SK-N-DZ (cell line): Measurements from ENCODE around the gene MYO3A.

Source experiments
- DNase-seq: peaks from one replicate; pipeline ENCODE4 v3.0.0-alpha.2; 2015; ENCODE audit warnings: low spot score

The MYO3A gene

DNA sequence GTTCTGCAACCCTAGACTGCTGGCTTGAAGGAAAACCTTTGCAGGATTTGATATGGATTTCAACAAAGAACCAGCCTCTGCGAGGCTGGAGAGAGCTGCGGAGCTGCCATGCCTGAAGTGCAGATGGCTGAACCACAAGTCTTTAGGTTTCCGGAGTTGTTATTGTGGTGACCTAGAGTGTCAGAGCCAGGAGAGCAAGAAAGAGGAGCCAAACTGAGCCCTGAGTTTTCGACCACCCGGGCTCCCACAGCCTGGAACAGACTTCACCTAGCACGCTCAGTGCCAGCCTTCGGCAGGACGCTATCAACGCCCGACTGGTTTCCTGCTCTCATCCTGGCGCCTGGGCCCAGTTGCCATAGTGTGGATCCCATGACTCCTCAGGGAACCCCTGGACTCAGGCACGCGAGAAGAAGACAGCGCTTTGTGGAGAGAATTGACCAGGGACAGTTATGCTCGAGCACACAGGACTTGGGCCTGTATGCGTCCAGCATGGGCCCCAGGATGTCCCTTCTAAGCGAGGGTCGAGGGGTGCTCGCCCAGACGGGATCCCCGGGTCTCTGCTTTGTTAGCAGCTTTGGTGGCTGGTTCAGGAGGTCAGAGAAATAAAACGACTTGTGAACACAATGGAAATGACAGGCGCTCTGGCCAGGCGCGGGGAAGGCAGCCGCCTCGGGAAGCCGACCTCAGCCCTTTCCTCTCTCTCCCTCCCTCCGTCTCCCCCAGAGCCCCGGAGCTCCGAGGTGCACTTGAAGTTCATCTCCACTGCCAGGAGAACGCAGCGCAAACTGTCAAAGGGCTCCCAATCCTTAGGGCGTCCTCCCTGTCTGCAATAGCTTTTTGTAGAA is 280.7 kb downstream of the MYO3A start:
- no peak for DNase-seq

DNA sequence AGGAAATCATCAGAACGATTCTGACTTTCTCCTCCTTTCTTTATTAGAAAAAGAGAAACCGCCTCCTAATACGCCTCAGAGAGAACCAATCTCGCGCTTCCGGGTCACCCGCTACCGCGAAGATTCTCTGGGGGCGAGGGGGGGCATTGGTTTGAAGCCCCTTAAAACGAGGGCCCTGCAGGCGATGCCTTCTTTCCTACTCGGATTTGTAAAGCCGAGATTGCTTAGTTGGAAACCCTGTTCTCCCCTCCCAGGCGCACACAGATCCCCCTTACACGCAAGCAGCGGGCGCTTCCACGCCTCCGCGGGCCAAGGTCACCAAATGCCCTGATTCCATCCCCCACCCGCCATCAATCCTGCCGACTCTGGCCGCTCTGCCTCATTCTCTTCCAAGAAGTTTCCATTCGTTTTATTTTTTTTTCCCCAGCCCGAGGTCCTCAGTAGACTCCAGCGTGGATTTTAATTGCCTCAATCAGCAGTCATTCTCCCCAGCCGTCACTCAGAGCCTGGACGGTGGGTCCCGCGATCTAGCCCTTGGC is 281.4 kb downstream of the MYO3A start:
- DNase-seq: no peak

DNA sequence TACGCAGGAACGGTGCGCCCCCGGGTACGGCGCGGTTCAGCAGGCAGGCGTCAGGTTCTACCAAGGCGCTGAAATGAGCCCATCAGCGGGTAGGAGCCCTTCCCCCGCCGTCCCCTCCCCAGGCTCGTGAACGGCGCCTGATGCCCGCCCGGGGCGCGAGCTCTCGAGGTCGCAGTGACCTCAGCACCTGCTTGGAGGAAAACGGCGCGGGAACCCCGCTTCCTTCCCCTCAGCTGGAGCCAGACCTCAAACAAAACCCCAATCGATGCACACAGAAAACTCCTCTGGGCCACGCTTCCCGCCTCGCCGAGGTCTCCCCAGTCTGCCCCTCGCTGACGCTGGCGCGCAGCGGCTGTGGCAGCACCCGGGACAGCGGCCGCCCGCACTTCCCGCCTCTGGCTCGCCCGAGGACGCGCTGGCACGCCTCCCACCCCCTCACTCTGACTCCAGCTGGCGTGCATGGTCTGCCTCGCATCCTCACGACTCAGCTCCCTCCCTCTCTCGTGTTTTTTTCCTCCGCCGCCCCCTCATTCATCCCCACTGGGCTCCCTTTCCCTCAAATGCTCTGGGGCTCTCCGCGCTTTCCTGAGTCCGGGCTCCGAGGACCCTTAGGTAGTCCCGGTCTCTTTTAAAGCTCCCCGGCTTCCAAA is 282.0 kb downstream of the MYO3A start:
- DNase-seq: no peak

- no peak for DNase-seq
These were observed 282.8 kb downstream of the MYO3A start, which contains the start of gene GAD2 for GRCh38 chr10:26216585-26217395. Gene GAD2, plus strand, starts transcription at chr10:26216774. Its CDS starts 36 bp downstream, at chr10:26216810.

GRCh38 chr10:26217396-26218086 is 283.5 kb downstream of the MYO3A start:
- DNase-seq: no peak

- no peak for DNase-seq
These were observed 285.6 kb downstream of the MYO3A start for GRCh38 chr10:26219676-26220075.

DNA sequence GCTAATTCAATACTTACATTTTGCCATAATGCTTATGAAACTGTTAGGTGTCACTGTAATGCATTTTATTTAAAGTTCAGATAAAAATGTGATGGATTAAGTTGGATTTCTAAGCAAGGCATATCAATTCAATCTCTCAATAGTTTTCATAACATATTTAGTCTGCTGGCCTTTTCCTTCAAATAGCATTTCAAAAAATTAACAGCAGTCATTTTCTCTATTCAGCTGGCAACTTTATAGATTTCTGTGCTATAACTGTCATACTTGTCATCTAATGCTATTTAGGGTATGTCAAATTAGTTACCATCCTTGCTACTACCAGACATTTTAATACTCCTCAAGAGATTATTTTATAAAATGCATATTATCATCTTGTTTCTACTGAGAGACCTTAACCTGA is 286.9 kb downstream of the MYO3A start:
- DNase-seq: no peak

- DNase-seq: no peak
These were observed 287.5 kb downstream of the MYO3A start for GRCh38 chr10:26221541-26221940.

- DNase-seq: no peak
These were observed 288.5 kb downstream of the MYO3A start for GRCh38 chr10:26222563-26222962.

DNA sequence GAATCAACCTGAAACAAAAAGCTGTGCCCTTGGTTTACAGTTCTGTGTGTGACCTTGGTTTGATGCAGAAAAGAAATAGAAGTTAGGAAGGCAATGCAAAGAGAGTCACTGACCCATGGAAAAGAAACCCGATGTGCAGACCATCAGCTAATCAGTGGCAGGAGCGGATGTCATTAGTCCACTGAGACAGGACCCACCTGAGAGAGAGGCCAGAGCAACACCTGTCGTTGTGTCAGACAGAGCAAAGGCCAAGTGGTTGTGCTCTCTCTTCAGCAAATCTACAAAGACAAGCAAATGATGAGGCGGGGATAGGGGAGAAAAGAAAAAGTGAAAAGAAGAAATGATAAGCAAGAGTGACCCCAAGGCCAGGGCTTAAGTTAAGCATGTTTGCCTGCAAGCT is 291.3 kb downstream of the MYO3A start:
- no peak for DNase-seq

- no peak for DNase-seq
These were observed 293.8 kb downstream of the MYO3A start for GRCh38 chr10:26227786-26228185.

- no peak for DNase-seq
These were observed 298.1 kb downstream of the MYO3A start for GRCh38 chr10:26232174-26232573.

GRCh38 chr10:26235761-26236160 is 301.7 kb downstream of the MYO3A start:
- DNase-seq: no peak

DNA sequence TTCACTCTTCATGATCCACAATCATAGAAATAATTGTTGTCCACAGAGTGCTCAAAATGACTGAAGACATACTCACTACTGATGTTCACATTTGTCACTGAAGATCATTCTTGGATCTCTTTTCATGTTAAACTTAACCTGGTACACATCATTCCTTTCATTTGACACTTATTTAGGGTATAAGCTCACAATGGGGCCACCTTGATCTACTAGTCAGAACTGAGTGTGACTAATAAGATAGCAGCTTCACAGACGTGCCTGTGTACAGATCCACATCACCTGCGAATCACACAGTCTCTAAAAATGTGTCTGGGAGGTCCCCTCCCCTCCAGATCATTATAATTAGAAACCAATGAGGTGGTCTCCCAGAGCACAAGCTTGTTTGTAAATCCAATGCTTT is 304.3 kb downstream of the MYO3A start:
- DNase-seq: no peak

- DNase-seq: no peak
These were observed 308.8 kb downstream of the MYO3A start for GRCh38 chr10:26242706-26243350.

GRCh38 chr10:26243351-26243720 is 309.3 kb downstream of the MYO3A start:
- no peak for DNase-seq

DNA sequence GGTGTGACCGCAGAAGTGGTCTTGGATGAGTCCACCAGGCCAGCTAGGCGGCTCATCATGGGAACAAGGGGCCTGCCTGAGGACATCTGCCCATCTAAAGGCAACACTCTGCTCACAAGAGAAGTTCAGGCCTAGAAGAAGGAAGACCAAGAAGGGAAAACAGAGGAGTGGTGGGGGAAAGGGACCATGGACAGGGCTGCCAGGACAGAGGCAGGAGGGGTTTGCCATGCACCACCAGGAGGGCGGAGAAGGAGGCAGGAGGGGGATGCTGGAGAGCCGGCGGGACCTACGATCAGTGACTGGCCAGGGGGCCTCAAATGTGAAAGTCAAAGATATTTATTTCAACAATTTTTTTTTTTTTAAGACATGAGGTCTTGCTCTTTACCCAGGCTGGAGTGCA is 315.7 kb downstream of the MYO3A start:
- no peak for DNase-seq

- no peak for DNase-seq
These were observed 317.9 kb downstream of the MYO3A start for GRCh38 chr10:26251925-26252324.

GRCh38 chr10:26254616-26255015 is 320.6 kb downstream of the MYO3A start:
- no peak for DNase-seq

DNA sequence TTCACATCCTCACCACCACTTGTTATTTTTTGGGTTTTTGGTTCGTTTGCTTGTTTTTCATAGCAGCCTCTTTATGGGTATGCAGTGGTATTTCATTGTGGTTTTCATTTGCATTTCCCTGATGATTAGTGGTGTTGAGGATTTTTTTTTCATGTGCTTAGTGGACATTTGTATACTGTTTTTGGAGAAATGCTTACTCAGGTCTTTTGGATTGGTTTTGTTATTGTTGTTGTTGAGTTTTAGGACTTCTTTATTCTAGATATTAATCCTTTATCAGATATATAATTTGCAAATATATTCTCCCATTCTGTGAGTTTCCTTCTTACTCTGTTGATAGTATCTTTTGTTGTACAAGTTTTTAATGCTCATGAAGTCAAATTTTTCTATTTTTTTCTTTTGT is 325.3 kb downstream of the MYO3A start:
- no peak for DNase-seq
